Effector CD4-positive, alpha-beta T cell (primary cell): ENCODE data around the gene EDEM1.
"Not testable (repeated sequence)": the region's sequence is repeated elsewhere in the genome, so short reads cannot be mapped to it uniquely, and the experiment has no call there.

Source experiments
- DNase-seq: peaks from one replicate; pipeline ENCODE4 v3.0.0-alpha.2; 2020

The EDEM1 gene

GRCh38 chr3:5238545-5238944 is 51.0 kb downstream of the EDEM1 start:
- DNase-seq, result no peak

GRCh38 chr3:5239602-5240001 is 52.1 kb downstream of the EDEM1 start:
- no peak for DNase-seq

DNA sequence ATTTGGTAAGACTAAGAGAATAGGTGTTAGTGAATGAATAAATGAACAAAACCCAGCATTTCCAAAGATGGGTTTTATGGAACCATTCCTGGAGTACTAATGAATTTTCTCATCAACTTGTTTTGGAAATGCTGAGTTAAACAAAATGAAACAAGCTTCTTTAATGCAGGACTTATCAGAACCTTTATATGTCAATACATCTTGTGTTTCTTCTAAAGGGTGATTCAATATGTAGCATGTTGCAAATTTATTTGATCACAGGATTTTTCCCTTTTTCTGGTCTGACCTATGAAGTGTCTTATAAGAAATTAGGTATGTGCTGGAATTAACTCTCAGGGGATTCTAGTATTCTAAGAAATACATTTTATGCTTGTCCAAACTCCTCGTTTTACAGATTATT is 53.2 kb downstream of the EDEM1 start:
- no peak for DNase-seq

GRCh38 chr3:5242785-5243184 is 55.3 kb downstream of the EDEM1 start:
- DNase-seq, result not testable (repeated sequence)

- DNase-seq, result no peak
Observed at GRCh38 chr3:5245927-5246326, 58.4 kb downstream of the EDEM1 start.

- no peak for DNase-seq
Observed at GRCh38 chr3:5248822-5249221, 61.3 kb downstream of the EDEM1 start.

- no peak for DNase-seq
Observed at GRCh38 chr3:5250467-5251195, 63.1 kb downstream of the EDEM1 start.

- DNase-seq, result no peak
Observed at GRCh38 chr3:5251196-5251583, 63.7 kb downstream of the EDEM1 start.

GRCh38 chr3:5252131-5252530 is 64.6 kb downstream of the EDEM1 start:
- no peak for DNase-seq

- DNase-seq, result no peak
Observed at GRCh38 chr3:5254281-5255048, 67.0 kb downstream of the EDEM1 start.

DNA sequence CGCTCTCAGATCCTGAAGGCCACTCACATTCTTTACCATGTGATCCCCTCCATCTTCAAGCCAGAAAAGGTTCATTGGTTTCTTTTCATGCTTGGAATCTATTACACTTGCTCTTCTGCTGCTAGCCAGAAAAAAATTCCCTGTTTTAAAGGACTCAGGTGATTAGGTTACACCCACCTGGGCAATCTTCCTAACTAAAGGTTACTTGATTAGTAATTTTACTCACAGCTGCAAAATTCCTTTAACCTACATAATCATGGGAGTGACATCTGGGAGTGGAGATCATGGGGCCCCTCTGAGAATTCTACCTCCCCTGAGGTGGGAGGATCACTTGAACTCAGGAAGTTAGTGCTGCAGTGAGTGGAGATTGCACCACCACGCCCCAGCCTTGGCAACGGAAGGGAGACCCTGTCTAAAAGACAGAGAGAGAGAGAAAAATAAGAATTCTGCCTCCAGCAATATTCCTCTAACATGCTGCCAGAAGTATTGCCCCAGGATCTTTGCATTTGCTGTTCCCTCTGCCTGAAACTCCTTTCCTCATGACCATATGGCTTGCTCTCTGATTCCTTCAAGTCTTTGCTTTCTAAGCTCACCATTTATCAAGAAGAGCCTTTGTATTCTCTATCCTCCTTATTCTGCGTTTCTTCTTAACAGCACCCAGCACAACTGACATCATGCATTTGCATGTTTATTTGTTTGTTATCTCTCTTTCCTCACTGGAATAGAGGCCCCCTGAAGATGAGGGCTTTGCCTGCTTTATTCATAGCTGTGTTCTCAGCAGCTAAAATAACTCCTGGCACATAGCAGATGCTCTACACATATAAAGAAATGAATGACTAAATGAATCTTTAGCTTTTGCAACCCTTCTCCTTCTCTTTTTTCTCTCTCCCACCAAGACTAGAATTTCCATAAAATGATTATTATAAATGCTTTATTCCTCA is 68.2 kb downstream of the EDEM1 start:
- DNase-seq, result no peak

DNA sequence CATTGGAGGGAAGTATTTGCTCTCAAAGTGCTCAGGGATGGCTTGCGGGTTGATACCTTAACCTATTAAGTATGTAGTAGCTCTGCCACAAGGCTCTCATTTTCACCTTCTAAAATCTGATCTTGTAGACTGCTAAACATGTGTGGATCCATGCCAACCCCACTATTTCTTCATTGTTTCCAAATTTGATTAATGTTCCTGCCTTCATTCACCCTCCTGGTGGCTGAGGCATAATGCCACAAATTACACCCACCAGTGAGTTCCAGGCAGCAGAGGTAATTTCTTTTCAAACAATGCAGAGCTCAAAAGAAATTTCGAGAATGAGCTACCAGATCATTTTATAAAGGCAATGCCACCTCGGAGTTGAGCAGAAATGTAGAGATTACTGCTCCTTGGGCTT is 71.0 kb downstream of the EDEM1 start:
- DNase-seq, result no peak

DNA sequence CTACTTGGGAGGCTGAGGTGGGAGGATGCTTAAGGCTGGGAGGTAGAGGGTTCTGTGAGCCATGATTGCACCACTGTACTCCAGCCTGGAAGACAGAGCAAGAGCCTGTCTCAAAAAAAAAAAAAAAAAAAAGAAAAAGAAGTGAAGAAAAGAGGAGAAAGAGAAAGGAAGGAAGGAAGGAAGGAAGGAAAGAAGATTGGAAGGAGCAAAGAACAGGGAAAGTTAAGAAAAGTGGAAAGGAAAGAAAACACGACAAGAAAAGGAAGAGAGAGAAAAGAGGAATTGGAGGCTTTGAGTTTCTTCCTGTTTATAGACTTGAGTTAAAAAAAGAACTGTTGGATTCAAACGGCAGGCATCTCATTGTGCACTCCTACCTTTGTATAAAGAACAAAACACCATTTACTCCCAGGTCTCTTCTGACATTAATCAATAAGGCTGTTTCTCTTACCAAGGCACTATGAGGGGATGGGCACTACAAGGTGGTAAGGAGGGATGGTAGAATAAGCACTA is 73.5 kb downstream of the EDEM1 start:
- DNase-seq, result no peak

GRCh38 chr3:5262507-5262906 is 75.0 kb downstream of the EDEM1 start:
- DNase-seq, result no peak

GRCh38 chr3:5264093-5264600 is 76.6 kb downstream of the EDEM1 start:
- no peak for DNase-seq

- no peak for DNase-seq
Observed at GRCh38 chr3:5264896-5265770, 77.6 kb downstream of the EDEM1 start.

DNA sequence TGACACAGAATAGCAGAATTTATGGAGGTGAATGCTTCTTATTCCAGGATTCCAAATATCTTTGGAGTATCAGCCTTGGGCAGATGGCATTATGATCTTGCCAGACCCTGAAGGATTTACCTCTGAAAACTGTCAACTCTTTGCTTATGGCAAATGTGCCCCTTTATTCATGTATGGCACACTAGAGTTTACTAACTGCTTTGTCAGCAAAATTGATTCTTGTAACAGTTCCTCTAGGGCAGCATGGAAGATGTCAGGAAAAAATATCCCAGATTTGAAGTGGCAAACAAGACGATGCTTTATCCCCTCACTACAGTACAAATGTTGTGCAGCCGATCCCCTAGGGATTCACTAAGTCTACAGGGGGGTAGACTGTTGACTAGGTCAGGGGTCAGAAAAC is 79.7 kb downstream of the EDEM1 start:
- no peak for DNase-seq

DNA sequence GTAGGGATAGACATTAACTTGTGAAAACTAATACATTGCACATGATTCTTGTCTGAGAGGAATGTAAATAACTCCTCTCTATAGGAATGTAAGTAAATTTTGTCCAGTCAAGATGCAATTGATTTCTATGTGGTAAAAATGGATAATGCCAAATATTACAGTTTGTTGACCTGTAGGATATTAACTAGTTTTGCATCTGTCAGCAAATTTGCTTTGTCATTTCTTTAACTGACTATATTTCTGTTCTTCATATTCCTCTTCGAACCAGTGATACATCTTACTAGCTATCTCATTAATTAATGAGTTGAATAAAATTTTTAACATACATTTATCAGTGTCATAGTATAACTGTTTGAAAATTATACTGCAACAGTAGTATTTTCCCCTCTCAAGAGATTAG is 80.4 kb downstream of the EDEM1 start:
- DNase-seq, result no peak
